Activated CD8-positive, alpha-beta memory T cell treated with anti-CD3 and anti-CD28 coated beads for 48 hours (primary cell): ENCODE measurements around the gene B2M.
"Not testable (repeated sequence)": the region's sequence is repeated elsewhere in the genome, so short reads cannot be mapped to it uniquely, and the experiment has no call there.

Experiments used
- DNase-seq, 3 experiments: peaks; one replicate each; pipeline ENCODE4 v3.0.0-alpha.2; 2020; ENCODE audit warnings: low read depth in 2 of 3, low spot score in 2 of 3

B2M gene

DNA sequence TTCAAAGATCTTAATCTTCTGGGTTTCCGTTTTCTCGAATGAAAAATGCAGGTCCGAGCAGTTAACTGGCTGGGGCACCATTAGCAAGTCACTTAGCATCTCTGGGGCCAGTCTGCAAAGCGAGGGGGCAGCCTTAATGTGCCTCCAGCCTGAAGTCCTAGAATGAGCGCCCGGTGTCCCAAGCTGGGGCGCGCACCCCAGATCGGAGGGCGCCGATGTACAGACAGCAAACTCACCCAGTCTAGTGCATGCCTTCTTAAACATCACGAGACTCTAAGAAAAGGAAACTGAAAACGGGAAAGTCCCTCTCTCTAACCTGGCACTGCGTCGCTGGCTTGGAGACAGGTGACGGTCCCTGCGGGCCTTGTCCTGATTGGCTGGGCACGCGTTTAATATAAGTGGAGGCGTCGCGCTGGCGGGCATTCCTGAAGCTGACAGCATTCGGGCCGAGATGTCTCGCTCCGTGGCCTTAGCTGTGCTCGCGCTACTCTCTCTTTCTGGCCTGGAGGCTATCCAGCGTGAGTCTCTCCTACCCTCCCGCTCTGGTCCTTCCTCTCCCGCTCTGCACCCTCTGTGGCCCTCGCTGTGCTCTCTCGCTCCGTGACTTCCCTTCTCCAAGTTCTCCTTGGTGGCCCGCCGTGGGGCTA is at the start of gene B2M, which contains the start of gene PATL2:
TSS of gene B2M (plus strand) at position 422 of the 647 bp plus-strand sequence. CDS start at position 452, 30 bp downstream.
TSS of gene PATL2 (minus strand) at position 228 of the 647 bp plus-strand sequence. CDS start 34,833 bp downstream, outside the sequence.
- DNase-seq = peak; percentile 88 to 98 (median 98)

DNA sequence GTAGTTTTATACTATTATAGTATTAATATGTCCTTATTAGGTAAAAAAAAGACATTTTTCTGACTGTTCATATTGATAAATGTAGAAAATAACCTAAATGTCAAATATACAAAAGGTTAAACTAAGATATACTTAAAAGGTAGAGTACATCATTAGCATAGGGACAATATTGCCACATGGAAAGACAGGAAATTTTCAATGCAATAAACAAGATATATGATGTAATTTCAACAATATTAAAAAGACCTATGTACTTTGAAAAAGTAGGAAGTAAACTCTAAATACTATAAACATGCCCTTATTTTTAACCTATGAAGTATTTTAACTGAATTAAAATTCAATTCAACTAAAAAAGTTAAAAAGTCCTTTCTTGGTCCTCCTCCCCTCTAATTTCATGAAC is 49.7 kb upstream of the B2M start:
- DNase-seq = no peak

DNA sequence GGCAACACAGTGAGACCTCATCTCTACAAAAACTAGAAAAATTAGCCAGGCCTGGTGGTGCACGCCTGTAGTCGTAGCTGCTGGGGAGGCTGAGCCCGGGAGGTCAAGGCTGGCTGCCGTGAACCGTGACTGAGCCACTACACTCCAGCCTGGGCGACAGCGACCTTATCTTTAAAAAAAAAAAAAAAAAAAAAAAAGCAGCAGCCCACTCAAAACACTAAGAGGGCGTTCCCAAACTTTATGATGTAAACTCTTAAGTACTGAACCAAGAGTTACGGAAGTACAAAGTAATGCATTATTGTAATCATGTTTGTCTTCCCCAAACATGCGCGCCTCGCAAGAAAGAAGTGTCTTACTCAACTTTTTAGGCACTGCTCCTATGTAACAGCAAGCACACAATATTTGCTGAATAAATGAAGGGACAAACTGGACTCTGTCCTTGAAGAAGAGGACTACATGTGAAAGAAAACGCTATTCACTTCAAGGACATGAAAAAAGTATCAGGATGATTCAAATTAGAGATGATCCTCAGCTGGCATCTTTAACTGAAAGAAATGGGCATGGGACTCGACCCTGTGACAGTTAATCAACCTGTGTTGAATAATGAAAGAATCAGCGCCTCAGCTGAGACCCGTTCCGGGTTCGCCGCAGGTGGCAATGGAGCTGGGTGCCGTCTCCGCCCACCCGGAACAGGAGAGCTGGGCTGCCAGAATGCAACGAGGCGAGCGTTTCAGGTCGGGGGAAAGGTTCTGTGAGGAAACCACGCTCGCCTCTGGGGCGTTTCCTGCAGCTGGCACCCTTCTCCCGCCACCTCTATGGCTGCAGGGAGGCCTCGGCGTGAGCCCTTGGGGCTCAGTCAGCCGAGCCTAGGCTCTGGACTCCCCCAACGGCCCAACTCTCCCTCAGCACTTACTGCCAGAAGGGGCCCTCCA is 48.6 kb upstream of the B2M start:
- peak; percentile 61 to 67 (median 65) for DNase-seq

DNA sequence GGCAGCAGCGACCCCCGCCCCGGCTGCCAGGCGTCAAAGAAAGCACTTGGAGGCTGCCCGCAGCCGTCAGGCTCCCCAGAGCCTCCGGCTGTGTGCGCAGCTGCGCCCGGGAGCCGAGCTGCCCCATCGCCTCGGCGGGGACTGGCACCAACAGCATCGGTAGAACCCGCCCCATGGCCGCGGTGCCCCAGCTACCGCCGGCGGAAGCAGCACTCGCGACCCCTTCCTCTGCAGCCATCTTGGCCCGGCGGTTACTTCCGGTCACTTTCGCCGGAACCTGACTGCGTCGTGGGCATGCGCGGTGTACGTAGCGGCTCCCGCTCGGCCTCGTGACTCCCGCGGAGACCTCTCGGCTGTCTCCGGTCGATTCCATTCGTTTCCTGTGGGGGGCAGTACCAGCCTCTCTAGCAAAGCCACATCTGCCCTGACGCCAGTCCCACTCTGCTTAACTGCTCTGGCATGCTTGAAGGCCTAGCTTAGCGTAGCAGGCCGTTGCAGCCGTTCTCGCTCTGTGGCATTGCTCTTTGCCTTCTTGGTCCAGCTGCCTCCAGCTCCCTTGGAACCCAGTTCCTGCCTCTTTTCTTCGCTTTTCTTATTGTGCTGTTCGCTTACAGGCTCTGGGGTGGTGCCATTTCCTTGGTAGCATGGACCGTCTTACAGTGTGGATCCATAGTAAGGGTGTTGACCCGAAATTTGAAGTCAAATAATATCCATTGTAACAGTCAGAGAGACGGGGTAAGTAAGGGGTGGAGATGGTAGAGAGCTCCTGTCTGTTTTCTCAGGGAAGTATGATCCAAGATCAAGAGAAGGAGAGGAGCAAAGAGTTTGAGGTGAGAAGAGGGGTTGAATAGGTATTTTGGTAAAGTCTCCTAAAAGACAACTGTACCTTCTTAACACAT is 47.7 kb upstream of the B2M start, which contains the start of gene SPG11:
TSS of gene SPG11 (minus strand) at position 253 of the 899 bp plus-strand sequence. CDS start at position 238, 15 bp downstream.
- peak; percentile 76 to 95 (median 92) for DNase-seq

DNA sequence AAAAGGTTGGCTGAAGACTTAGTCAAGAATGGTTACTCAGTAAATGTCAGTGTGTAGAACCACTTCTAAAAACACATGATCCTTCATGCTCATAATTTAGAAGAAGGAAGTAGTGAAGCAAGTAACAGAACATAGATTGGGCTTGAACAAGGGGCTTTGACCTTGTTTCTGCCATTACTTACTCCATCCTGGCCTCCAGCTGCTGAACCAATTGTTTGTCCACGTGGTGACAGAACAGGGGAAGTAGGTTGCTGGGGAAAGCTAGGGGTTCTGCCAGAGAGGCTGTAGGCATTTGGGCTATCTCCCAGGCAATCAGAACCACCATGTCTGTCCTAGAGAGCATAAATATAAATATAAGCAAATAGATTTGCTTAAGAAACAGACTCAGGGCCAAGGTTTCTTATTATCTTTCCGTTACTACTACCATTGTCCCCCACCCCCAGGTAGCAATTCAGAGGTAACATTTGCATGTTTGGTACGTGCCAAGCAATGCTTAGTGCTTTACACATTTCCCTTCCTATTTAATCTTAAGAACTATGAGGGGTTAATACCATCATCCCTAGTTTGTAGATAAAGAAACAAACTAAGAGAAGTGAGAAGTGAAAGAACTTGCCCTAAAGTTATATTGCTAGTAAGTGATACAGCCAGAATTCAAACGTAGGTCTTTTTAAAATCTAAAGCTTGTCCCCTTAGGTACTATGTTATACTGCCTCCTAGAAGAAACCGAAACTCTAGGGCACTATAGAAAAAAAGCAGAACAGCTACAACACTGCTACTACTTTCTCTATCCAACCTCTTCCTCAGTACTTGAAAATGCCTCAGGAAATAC is 44.9 kb upstream of the B2M start:
- no peak for DNase-seq

DNA sequence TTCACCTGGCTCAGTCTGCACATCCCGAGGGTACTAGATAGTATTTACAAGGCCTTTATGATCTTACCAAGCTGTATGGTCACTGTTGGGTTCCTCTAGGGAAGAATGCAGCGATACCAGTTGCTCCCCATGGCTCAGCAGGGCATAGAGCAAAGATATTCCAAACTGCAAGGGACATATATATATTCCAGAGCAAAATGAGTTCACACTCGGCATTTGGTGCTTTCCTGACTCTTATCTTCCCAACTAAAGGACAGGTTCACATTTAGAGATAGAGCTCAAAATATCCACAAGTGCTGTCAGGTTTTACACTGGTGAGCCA is 44.3 kb upstream of the B2M start:
- DNase-seq = no peak

DNA sequence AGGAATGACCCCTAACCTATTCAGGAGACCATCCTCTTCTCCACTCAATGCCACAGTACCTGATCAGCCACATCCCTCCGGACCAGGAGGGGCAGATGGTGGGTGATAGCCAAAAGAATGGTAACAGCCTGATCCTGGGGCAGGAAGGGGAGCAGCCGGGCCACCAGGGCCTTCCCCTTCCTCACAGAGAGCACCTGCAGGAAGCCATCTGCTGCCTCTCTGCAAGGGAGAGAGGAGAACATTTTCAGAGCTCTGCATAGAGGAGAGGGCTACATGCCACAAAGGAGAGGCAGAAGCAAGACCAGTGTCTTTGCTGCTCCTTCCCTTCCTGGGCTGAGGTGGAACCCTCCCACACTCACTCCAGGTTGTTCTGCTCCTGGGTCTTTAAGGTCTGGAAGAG is 42.4 kb upstream of the B2M start:
- no peak for DNase-seq

DNA sequence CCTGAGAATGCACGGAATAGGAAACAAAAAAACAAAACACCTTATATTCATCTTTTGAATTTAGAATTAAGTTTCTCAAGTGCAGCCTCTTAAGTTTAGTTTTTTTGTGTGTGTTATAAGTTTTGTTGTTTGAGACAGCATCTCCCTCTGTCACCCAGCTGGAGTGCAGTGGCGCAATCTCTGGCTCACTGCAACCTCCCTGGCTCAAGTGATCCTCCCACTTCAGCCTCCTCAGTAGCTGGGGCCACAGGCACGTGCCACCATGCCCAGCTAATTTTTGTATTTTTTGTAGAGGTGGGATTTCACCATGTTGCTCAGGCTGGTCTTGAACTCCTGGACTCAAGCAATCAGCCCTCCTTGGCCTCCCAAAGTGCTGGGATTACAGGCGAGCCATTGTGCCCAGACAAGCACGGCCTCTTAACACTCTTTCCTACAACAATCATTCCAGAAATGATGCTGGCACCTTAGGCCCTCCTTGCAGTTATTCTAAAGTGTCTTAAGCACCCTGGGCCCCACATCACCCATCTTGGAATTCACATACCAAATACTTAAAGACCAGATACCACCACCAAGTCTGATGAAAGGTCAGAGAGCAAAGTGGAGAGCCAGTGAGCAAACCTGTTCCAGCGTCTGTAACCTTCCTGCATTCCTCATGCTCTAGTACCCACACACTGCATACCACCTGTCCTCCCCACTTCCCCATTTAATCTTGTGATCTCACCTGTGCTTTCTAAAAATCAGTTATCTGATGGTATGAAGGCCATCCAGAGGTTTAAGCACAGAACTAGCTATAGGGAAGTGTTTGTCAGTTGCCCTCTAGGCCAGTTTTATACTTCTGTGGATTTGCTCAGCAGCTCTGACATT is 41.0 kb upstream of the B2M start:
- no peak for DNase-seq

DNA sequence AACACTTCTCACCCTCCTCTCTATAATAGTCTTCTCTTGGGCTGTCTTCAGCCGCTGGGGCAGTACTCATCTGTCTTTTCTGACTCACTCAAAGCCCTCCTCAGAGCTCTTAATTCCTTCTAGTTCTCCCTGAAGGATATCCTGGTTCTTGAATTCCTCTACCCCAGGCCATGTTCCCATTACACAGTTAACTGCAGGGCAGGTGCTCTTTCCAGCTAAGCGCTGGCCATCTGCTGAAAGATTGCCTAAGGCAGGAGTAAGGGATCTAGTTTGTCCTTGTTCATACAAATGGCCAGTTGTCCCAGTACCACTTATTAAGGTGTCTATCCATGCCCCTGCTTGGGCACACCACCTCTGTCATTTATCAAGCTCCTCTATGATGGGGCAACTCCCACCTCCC is 37.7 kb upstream of the B2M start:
- no peak for DNase-seq

DNA sequence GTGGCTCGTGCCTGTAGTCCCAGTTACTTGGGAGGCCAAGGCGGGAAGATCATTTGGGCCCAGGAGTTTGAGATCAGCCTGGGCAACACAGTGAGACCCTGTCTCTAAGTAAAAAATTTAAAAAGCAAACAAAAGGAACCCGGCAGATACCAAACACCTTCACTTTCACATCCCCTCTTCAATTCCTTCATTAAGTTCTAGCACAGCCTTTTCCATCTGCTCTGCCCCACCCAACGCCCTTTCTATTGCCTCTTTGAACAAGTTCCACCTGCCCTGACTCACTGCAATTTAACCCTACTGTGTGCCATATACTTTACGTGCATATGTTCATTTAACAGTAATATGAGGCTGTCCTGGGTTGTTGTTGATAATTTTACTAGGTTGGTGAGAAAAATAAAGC is 35.4 kb upstream of the B2M start:
- no peak for DNase-seq

DNA sequence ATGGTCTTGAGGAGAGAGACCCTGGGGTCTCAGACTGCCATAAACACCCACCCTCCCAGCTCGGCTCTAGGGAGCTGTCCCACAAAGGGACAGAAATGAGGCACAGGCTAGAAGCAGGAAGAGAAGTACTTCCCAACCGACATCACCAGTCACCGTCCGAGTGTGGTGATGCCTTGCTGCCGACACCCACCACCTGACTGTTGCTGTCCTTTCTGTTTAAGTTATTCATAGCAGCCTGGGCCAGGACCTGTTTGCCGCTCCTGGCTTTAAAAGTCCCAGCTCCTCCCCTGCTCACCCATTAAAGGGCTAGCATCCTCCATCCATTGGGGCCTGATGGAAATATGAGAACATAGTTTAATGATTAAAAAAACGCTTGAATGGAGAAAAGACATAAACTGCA is 34.6 kb upstream of the B2M start:
- no peak for DNase-seq

DNA sequence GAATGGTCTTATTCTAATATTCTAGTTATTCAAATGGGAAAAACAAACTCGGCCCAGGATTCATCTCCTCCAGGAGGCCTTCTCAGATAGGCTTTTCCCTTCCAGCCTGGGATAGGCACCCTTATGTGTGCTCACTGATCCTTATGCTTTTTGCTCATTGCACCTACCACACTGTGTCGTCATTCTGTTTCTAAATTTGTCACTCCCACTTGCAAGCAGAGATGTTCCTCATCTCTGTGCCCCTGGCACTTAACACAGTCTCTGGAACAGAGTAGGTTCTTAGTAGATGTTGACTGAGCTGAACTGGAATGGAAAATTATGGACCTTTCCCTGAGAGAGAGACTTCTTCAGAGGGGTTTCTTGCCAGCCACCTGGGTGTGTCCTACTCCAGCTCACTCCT is 29.1 kb upstream of the B2M start:
- no peak for DNase-seq

DNA sequence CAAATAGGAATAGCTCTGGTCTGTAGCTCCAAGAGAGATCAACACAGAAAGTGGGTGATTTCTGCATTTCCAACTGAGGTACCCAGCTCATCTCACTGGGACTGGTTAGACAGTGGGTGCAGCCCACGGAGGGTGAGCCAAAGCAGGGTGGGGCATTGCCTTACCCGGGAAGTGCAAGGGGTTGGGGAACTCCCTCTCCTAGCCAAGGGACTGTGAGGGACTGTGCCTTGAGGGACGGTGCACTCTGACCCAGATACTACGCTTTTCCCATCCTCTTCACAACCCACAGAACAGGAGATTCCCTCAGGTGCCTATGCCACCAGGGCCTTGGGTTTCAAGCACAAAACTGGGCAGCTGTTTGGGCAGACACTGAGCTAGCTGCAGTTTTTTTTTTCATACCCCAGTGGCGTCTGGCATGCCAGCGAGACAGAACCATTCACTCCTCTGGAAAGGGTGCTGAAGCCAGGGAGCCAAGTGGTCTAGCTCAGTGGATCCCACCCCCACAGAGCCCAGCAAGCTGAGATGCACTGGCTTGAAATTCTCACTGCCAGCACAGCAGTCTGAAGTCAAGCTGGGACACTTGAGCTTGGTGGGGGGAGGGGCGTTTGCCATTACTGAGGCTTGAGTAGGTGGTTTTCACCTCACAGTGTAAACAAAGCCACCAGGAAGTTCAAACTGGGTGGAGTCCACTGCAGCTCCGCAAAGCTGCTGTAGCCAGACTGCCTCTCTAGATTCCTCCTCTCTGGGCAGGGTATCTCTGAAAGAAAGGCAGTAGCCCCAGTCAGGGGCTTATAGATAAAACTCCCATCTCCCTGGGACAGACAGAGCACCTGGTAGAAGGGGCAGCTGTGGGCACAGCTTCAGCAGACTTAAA is 28.3 kb upstream of the B2M start:
- peak; percentile 35 to 55 (median 51) for DNase-seq

DNA sequence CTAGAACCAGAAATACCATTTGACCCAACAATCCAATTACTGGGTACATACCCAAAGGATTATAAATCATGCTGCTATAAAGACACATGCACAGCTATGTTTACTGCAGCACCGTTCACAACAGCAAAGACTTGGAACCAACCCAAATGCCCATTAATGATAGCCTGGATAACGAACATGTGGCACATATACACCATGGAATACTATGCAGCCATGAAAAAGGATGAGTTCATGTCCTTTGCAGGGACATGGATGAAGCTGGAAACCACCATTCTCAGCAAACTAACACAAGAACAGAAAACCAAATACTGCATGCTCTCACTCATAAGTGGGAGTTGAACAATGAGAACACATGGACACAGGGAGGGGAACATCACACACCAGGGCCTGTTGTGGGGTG is 22.0 kb upstream of the B2M start:
- not testable (repeated sequence) for DNase-seq

DNA sequence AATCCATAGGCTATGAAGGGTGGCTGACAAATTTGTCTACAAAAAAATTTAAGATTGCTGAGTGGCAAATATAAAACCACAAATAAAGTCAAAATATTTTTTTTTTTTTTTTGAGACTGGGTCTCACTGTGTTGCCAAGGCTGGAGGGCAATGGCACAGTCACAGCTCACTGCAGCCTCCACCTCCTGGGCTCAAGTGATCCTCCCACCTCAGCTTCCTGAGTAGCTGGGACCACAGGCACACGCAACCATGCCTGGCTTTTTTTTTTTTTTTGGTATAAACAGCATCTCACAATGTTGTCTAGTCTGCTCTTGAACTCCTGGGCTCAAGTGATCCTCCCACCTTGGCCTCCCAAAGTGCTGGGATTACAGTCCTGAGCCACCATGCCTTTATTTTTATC is 21.1 kb upstream of the B2M start:
- not testable (repeated sequence) for DNase-seq

DNA sequence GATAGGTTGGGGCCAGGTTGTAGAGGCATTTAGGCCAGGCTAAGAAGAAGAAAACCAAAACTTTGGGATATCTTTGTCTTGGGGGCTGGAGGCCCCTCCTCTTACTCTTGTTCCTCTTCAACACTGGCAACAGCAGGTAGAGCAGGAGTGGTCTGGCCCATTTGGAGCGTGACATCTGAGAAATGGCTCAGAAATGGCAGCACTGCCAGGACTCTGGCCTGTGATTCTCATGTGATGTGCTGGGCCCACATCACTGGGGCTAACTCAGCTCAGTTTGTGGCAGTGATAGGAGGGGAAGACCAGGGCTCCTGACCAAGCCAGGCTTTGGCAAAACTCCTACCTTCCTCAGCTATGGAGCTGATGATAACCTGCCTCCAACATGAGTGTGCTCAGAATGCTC is 18.7 kb upstream of the B2M start:
- DNase-seq = no peak

DNA sequence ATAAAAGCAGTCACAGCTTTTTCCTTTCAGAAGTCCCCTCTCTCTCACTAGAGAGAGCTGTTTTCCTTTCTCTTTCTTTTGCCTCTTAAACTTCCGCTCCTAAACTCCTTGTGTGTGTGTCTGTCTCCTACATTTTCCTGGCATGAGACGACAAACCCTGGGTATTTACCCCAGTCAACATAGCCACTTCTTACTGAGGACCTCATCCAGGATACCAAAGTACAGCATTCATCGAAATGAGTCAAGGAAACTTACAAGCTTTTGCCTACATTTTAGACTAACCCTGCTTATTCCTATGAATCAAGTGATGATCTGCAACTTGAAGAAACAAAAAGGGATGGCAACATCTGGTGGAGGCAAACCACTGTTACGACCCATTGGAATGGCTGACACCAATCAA is 16.9 kb upstream of the B2M start:
- no peak for DNase-seq

DNA sequence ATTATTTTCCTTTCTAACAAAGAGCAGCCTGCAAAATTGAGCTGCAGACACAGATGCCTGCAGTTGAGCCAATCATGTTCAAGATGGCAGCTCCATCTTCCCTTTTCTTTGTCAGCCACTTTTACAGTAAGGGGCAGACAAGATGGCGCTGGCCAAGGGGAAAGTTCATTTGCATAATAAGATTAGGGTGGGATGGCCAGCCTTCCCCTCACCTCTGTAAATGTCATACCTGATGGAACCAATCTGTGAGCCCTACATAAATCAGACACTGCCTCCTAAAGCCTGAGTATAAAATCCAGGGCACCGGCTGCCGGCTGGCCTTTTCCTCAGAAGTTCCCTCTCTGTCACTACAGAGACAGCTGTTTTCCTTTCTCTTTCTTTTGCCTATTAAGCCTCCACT is 16.0 kb upstream of the B2M start:
- no peak for DNase-seq

DNA sequence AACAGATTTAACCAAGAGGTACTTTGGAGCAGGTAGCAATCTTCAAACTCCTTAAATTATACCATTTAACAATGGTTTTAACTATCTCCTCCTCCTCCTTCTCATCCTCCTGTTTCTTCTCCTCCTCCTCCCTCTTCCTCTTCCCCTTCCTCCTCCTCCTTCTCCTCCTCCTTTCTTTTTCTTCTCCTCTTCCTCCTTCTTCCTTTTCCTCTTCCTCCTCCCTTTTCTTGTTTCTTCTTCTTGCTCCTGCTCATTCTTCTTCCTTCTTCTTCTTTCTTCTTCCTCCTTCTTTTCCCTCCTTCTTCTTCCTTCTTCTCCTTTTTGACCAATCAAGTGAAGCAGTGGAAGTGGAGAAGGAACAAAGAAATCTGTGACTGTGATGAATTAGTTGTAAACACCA is 14.3 kb upstream of the B2M start:
- no peak for DNase-seq
